AG08395 (cell line): ENCODE measurements around the gene THSD7A.

Experiments
- DNase-seq: peaks from one replicate; pipeline ENCODE4 v3.0.0; 2012; ENCODE audit warnings: mixed read lengths, low spot score

THSD7A gene

DNA sequence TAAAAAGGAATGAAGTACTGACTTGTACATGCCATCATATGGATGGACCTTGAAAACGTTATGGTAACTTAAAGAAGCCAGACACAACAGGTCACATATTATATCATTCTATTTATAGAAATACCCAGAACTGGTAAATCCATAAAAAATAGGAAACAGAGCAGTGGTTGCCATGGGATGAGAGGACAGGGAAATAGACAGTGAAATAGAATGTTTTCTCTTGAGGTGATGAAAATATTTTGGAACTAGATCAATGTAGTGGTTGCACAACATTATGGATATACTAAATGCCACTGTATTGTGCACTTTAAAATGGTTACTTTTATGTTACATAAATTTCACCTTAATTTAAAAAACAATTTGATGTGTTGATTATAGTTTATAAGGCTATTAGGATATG is 318.5 kb downstream of the THSD7A start:
- DNase-seq, result no peak

DNA sequence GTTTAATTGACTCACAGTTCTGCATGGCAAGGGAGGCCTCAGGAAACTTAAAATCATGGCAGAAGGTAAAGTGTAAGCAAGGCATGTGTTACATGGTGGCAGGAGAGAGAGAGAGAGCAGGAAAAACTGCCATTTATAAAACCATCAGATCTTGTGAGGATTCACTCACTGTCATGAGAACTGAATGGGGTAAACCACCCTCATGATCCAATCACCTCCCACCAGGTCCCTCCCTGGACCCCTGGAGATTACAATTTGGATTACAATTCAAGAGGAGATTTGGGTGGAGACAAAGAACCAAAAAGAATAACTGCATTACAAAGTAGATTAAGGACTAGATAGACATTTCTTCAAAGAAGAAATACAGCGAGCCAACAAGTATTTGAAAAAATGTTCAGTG is 324.1 kb downstream of the THSD7A start:
- DNase-seq, result no peak

DNA sequence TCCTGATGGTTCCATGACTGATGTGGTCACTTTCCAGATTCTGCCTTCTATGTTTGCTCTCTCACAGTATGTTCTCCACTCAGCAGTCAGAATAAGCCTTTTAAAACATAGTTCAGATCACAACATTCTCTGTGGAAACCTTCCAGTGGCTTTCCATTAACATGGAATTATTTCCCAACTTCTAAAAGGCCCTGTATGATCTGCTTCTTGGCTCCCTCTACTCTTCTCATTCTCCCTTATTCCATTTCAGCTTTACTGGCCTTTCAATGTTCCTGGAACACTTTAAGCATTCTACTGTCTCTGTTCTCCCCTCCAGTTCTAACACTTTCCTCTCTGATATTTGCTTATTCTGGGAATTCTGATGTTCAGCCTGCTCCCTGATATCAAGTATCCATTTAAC is 325.6 kb downstream of the THSD7A start:
- no peak for DNase-seq

DNA sequence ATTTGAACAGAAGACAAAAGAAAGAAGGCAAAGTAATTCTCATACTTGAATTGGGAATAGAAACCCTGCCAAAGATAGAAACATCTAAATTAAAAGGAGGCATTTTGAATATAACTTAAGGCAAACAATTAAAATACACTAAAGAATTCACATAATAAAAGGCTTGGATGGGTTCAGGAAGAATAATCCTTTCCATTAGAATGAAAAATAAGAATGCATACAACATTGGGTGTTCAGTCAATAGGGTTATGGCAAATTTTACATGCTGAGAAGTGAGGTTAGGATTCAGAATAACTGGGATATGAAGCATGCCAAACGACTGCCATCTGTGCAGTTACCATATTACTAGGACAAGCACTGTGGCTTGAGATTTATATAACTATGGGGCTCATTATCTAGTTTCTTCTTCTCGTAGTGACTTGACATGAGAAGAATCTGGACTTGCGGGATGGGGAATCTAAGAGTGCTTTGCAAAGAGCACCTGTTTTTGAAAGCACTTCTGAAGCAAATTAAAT is 326.5 kb downstream of the THSD7A start:
- no peak for DNase-seq

DNA sequence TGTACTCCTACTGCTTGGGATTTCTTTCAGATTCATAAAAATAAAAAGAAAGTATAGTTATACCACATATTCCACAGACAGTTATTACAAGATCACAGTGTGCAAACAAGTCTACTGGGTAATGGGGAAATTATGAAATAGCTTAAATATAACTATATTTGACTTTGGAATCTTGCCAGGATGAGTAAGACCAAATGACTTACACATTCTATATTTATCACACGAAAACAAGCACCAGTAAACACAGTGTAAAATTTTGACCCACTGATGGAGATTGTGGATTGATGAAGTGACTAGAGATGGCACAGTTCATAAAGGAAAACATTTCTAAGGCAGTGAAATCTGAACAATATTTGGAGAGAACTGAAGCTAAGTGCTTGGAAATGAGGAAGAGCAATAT is 339.7 kb downstream of the THSD7A start:
- DNase-seq, result no peak

DNA sequence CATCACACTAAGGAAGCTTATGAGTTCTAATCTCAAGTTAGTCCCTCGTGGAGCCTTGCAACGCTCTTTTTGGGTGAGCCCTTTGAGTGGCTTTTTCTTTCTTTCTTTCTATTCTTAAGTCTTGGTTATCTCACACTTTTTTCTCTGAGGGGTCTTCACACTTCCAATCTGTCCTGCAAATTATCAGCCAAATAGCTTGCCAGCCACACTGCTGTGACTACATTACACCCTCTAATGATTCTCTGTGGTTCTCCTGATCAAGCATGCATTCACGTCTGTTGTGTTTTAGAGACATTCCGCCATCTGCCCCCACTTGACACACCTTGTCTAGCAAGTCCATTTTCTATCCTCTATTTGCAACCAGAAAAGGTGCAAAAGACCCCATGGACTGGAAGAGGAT is 340.2 kb downstream of the THSD7A start:
- no peak for DNase-seq

DNA sequence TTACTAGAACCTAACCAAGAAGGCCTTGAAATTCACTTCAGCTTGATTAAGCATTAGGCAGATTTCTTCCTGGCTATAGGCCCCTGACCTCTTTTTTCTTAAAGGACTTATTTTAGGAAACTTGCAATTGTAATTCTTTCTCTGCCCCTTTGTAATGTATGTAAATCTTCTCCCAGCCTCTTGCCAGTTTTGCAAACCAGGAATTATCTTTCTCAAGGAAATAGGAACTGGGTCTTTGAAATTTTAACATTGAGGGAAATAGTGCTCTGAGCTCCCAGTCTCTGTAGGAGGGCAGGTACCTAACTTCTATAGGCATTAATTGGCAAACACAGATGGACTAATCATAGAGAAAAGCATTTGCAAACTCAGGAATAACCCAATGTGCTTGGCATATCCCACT is 342.7 kb downstream of the THSD7A start:
- no peak for DNase-seq

DNA sequence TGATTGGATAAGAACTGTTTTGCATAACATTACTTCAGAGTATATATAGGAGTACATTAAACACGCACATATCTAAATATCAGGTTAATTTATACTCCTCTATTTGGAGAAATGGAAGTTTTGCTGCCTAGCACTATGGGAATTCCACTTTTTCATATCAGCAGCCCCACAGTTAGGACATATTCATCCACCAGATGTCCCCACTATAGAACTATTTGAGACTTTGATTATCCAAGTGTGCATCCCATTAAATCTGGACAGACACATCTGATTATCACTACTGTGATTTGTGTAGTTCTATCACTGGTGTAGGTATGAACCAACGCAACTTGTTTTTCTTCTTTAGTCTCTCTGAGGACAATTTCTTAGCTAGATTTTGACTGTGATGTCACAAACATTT is 345.7 kb downstream of the THSD7A start:
- peak; percentile 2 for DNase-seq

DNA sequence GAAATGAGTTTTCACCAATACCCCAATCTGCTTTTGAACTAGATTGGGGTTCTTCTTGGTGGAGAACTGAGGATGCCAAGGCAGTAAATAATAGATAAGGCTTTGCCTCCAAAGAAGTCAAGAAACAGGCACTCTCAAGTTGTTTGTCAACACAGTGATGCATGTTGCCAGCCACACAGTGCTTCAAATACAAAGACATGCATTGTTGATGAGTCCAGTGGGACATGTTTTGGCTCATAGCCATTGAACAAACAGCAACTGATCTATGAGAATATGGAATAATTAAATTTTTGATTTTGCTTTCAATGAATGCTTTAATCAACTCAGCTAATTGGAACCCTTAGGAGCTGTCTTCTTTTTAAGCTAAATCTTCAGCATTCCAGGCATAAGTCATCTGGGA is 346.4 kb downstream of the THSD7A start:
- DNase-seq, result no peak

DNA sequence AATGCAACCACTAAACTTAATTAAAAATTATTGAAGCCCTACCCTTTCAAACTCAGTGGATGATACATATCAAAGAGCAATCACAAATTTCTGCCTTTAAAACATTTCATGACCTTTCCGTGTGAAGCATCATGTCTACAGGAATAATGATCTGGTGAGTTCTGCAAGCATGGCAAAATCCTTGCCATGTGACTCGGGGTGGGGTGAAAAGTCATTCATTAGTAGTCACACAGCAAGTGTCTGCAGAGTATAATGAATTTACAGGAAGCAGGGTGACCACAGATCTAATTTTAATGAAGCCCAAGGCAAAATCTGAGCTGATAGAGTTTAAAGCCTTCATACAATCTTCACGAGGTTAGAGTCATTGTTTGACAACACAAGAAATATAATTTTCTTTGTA is 351.9 kb downstream of the THSD7A start:
- DNase-seq, result no peak

DNA sequence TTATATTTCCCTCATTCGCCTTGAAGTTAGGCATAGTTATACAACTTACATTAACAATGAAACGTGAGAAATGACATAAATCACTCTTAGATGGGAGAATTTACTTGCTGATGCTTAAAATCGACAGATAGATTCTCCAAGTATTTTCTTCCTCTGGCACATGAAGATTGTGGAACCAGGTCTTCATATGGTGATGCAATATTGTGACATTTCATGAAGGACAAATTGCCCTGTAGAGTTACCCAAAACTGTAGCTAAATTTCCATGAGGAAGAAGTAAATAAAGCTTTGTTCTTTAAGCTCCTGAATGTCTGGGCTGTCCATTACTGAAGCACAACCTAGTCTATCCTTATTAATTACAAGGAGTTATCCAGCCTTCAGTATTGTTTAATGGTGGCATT is 353.1 kb downstream of the THSD7A start:
- no peak for DNase-seq

DNA sequence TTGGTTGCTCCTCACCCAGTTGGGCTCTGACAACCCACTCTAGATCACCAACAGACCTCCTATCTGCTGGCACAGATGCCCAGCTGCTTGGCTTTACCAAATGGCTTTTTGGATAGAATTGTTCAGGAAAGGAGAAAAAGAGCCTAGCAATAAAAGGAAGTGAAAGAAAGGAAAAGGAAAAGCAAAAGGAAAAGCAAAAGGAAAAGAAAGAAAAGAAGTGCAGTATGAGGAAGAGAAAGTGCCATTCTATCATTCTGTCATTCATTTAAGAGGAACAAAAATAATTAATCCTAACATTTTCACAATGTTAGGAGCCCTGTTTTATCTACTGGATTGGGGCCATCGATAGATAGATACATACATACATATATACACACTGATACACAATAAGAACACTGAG is 353.6 kb downstream of the THSD7A start:
- no peak for DNase-seq

DNA sequence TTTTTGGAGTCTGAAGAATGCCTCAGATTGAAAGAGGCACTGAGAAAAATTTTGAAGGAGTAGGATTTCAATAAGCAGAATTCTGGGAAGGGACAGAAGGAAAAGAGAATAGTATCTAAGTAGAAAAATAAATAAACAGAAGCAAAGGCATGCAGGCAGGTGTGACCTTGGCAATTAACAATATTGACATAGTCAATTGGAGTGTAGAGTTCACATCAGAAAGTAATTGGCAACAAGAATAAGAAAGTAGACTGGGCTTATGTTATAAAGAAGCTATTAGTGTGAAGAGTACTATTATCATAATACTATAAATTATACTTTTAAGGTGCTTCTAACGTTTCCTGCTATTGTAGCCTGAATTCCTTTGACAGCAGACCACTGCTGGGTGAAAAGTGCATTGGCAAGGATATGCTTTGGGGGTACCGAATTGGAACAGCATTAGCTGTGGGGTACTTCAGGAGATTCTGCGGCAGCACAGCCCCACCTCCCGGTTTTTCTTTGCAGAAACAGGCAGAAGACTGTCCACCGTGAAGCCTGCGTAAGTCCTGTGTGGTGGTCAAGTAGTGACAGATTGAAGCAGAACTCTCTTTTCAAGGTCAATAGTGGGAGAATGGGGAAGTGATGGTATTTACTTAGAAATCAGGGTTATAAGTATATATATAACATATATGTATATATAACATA is 357.0 kb downstream of the THSD7A start:
- DNase-seq, result no peak

DNA sequence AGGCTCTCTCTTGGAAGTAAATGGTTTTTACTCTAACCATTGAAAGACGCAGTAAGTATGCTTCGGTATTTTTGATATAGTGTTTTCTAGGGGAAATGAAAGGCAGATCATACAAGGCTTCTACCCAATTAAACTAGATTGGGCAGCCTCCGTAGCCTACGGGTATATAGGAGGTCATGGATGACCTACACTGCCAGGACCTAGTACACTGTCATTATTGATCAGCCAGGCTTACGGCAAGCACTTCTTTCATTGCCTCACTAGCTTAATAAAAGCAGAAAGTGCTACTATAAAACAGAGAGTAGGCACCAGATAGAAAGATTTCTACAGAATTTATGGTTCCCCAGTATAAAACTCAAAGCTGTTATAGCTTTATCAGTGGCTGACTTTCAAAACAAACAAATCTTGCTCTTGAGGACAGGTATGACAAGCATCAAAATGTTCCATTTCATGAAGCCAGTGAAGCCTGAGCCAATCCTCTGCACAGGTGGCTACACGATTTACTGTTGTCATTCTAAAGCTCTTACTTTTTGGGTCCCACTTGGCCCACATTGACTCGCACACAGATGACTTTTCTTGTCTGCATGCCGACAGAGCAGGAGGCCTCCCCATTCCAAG is 358.1 kb downstream of the THSD7A start:
- DNase-seq, result no peak

DNA sequence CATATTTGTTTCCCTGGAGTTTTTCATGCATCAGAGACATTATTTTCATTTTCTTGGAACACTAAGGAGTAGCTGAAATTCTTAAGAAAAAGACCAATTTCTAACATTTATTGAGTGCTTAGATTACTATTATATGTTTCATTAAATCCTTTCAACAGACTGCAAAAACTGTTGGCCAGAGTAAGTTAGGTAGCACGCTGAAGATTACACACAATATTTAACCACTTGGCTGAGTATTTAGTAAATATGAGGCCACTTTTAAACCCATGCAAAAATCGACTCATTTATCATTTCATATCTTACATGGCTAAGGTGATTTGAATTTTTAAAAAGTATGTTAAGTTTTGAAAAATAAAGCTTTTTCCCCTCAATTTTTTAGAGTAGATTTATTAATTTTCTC is 358.8 kb downstream of the THSD7A start:
- no peak for DNase-seq

DNA sequence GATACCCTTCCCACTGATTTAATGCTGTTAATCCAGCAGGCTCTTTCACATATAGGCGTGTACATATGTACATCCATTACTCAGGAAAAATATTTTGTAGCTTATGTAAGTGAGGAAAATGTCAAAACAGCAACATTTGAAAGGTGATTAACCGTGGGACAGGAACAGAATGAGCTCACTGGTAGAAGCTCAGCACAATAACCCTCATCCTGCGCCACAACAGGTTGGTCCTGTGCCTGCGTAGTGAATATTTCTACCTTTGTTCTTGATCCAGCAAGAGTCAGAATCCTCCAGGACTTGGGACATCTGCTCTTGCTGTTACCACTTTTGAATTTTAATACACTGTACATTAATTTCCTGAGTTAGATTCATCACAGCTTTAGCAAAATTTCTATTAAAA is 359.4 kb downstream of the THSD7A start:
- DNase-seq, result no peak

DNA sequence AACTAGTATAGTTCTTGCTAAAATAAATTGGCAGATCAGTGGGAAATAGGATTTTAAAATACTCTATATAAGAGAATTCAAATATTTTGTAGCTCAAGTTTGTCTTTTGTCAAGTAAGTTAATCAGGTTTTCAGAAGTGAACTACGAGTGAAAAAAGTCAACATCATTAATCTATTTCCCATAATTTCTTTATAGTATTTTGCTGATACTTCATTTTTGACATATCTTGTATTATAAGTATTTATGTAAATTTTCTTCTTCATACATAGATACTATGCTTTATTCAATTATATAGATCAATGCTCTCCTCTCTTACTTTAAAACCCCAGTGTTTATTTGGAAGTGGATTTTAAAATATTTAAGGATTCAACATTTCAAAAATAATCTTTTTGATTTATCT is 360.7 kb downstream of the THSD7A start:
- DNase-seq, result no peak

DNA sequence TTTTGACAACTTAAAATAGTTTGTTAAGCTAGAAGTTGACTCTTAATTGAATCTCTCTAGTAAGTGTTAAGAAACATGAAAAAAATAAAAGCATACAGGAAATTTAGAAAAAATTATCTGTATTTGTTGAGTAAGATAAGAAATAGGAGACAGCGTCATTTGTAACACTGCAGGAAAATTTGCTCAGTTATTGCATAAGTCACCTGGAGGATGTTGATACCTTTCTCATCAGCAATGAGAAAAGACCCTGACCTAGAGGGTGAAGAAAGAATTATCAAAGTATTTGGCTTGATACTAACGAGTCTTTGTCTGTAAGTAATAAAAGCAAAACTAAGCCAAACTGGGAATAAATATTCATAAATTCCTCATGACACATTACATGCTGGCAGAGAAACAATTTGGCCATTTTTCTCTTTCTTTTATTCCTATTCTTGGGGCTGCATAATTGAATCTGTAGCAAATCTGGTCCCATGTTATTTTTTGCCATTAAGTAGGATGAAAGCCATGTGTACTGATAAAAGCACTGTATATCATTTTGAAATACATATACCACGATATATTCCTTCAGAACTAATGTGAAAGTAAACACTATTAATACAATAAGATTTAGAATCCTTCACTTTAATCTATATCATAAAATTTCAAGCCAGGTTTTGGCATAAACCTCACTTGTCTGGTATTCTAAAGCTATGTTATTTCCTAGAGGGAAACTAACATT is 362.8 kb downstream of the THSD7A start:
- DNase-seq, result no peak

DNA sequence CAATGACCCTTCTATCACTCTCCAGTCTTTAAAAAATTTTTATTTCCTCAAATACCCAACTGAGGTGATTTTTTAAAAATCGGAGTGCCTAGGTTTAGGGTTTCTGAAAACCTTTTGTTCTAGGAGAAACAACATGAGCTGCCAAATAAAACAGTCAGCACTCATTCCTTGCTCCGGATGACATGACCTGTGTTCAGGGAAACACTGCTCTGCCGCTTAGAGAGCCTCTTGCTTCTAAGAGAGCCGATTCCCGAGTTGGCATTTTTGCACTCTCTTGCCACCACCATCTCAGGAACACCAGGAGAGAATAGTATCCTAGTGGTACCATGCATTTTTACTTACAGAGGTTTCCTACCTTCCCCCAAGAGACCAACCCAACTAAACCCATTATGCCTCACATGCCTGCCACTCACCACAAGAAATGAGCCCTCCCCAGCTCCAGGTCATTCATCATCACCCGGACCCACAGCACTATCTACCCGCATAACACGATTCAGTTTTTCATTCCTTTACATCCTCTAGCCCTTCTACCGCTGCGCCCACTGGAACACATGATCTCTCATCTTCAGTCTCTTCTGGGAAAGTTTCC is 365.4 kb downstream of the THSD7A start:
- DNase-seq, result no peak

DNA sequence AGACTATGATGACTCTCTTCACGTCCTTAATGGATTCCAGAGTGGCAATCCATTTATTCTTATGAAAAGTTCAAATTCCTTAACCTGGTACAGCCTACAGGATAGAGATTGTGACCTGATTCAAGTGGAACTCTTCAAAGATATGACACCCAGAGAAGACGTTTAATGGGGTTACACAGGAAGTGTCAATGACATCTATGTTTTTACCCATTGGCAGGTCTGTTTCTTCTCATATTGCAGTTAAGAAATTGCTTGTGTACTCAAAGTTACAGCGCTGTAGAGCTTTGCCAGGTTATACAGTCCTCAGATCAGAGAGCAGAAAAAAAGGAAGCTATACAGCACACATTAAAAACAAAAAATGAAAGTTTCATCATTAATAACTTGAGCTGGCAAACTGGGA is 367.4 kb downstream of the THSD7A start:
- DNase-seq, result no peak

DNA sequence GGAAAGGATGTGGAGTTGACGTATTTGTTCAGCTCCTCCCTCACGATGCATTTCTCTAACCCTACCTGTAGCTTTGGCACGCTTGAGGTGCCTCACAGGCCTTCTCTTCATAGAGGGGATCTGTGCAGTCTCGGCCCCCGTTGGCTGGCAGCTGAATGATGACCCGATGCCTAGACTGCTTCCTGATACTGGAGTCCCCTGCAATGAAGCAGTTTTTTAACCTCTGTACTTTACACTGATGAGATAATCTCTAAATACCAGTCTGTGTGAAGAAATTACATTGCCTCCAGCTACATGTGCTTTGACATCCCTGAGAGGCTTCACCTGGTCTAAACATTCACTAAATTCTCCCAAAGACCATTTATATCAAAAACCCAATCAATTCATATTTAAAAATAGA is 370.1 kb downstream of the THSD7A start:
- no peak for DNase-seq

DNA sequence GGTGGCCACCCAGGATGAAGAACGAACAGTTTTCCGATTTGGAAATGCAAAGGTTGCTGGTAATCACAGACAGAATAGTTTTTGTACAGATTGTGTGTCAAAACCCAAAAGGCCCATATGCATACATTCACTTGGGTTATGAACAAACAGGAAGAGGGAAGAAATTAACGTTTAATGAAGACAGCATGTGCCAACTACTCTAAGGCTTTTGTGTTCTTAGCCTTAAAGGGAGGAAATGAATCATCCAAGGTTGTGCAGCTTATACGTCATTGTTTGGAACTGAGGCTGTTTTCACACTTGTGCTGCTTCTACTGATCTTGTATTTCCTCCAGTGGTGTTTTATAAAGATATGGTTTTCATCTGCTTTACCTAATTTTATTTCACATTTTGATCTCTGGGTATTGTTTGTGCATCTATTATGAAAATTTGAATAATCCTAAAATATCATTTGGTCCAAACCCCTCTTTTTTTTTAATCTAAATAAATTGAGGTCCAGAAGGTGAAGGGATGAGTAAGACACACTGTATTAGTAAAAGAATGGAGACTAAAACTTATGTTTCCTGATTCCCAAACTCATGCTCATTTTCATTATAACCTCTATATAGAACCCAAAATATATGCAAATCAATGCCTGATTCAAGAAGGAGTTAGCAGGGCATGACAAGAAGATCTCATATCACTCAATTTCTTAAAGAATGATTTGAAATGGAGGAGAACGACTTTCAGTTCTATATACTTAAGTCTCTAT is 373.1 kb downstream of the THSD7A start:
- DNase-seq, result peak; percentile 30
